H4 (cell line): Measurements from ENCODE around the gene RNF168. TPM values are rescaled to one million over a fixed set of nuclear protein-coding genes. Genes with fewer than 3 reads are reported as not detected.

Experiments used
- total RNA-seq: library from RNA; depleted of rRNA; stranded (reverse); fragments of >200 nt; shearing (Covaris generic); gene quantifications from 2 replicates; pipeline ENCODE4 v1.2.3, GENCODE V29; 2014; rRNA removed

The RNF168 gene
- total RNA-seq, 1 experiment from 2014 or later, result 12.6 TPM

Other genes with a start within 250 kb of the RNF168 start
- gene PCYT1A, start 216.0 kb downstream of the RNF168 start, total RNA-seq, result 74.3 and 87.9 TPM in 2 replicates
- gene DYNLT2B, start 185.5 kb downstream of the RNF168 start, total RNA-seq, result 36.5 and 55.6 TPM in 2 replicates
- gene TM4SF19, start 165.4 kb downstream of the RNF168 start, total RNA-seq, result 3.3 and 4.6 TPM in 2 replicates
- 8.0 and 10.2 TPM in 2 replicates for gene UBXN7, start 71.3 kb downstream of the RNF168 start, total RNA-seq
- not detected in 2 replicates for gene SMCO1, start 11.6 kb upstream of the RNF168 start, total RNA-seq
- 12.4 and 24.1 TPM in 2 replicates for gene WDR53, start 64.8 kb upstream of the RNF168 start, total RNA-seq
- gene FBXO45, start 64.9 kb upstream of the RNF168 start, total RNA-seq, result 18.0 and 19.2 TPM in 2 replicates
- 0.02 TPM in 1 of 2 replicates, not detected in the other for gene NRROS, start 135.9 kb upstream of the RNF168 start, total RNA-seq
- 5.4 and 6.2 TPM in 2 replicates for gene CEP19, start 208.5 kb upstream of the RNF168 start, total RNA-seq
- gene PIGX, start 208.6 kb upstream of the RNF168 start, total RNA-seq, result 34.1 and 57.3 TPM in 2 replicates
- 24.8 and 51.3 TPM in 2 replicates for gene PAK2, start 236.1 kb upstream of the RNF168 start, total RNA-seq